GM08714 (cell line): ENCODE data around the gene PROS1.

ENCODE experiments used
- H3K4me3 ChIP-seq: fragments of 200-500 bp; sonication (Bioruptor generic); 2 replicates; pipeline ENCODE4 v1.5.1; 2014; ENCODE audit warnings: mild to moderate bottlenecking, low read length, inconsistent platforms
- ZNF274 ChIP-seq: IDR thresholded peaks from 2 replicates; pipeline ENCODE4 v1.6.1; 2012; ENCODE audit warnings: mild to moderate bottlenecking, low read depth, low read length

PROS1 gene

DNA sequence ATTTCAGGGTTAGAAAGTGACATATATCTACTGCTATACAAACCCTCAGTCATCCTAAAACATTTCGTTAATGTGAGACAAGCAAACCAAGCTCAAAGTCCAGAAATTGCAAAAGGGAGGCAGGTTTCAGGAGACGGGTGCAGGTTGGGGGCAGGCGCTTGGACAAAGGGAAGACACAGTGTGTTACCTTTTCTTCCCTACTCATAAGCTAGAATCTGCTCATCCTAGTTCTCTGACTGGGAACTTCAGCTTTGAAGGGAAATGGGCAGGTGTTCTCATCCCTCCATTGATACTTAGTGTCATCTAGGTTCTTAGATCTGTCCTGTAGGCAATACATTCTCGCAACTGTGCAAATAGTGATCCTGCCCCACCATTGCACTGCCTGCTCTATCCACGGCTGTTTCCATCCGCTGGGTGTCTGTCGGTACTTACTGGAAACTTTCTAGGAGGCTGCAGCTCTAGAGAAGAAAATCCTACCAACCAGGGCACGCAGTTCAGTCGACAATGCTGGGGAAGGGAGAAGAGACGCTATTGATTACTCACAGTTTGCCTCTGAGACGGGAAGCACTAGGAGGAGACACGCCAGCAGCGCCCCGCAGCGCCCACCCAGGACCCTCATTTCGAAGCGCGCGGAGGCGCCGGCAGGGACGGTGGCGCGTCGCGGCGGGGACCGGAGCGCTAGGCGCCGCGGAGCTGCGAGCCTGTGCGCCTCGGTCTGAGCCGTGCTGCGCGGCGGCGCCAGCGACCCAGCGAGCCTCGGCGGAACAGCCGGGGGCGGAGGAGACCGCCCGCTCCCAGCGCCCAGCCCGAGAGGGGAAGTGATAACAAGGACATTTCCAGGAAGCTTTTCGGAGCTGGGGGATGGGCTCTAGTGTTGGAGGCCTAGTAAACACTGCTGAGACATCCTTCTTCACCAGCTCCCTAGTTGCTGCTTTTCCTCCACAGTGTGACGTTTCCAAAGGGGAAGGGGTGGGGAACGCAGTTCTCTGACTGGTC lies at the start of gene PROS1:
PROS1 (minus strand) TSS at position 766 of the 996 bp plus-strand sequence; CDS start at position 619, 147 bp downstream.
- TF ChIP-seq ZNF274: no peak
- peak within 1 kb of the TSS; percentile 70 for H3K4me3 ChIP-seq

DNA sequence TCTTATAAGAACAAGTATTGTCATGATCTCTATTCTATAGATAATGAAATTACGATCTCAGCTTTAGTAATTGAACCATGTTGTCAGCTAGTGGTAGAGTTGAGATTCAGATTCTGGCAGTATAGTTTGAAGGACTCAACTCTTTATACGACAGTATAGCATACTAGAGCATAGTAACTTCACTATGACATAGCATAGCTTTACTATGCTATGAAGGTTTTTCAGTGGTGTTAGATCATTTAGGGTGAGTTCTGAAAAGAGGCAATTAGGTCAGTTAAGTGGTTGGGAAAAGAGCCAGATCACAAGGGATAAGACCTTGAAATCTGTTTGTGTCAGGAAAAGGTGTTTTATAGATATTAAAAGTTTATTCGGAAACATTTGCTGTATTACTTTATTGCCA lies 46.6 kb upstream of the PROS1 start:
- no peak overlapping the region for H3K4me3 ChIP-seq
- TF ChIP-seq ZNF274: no peak

GRCh38 chr3:94019659-94020058 lies 46.0 kb upstream of the PROS1 start:
- no peak for TF ChIP-seq ZNF274
- no peak overlapping the region for H3K4me3 ChIP-seq

- H3K4me3 ChIP-seq: no peak overlapping the region
- no peak for TF ChIP-seq ZNF274
Measured at GRCh38 chr3:94015025-94015424, 41.3 kb upstream of the PROS1 start.

DNA sequence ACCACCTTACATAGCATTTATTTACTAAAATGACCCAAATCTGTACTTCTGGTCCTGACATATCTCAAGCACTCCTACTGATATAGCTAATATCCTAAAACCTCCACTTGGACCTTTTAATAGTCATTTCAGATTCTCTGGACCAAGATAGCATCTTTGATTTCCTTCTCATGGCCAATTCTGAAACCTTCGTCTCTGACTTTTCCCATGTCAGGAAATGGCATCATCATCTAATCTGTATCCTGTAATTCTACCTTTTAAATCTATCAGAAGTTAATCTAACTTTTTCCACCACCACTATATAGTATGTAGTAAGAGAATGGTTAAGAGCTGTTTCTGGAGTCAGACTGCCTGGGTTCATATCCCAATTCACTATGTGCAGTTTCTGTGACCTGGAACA lies 38.5 kb upstream of the PROS1 start:
- TF ChIP-seq ZNF274: no peak
- no peak overlapping the region for H3K4me3 ChIP-seq

DNA sequence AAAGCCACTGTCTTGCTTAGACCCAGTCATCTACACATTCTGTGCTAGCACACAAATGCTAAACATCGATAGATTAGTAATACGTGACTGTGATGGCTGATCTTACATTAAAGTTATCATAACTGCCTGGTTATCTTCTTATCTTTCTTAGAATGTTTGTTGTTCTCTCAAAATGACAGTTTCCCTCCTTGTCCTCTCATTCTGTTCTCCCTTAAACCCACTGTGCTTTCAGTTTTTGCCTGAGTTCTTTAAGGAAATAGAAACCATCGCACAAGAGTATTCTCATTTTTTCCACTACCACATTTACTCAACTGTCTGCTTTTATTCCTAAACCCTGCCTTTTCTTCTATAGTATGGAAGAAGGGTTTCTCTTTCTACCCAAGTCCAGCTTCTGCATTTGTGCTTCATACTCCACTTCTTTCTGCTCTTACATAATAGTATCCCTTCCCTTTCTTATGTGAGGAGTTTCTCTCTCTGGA lies 37.6 kb upstream of the PROS1 start:
- no peak overlapping the region for H3K4me3 ChIP-seq
- TF ChIP-seq ZNF274: no peak

- no peak for TF ChIP-seq ZNF274
- no peak overlapping the region for H3K4me3 ChIP-seq
Measured at GRCh38 chr3:94009608-94010007, 35.9 kb upstream of the PROS1 start.

- TF ChIP-seq ZNF274: no peak
- no peak overlapping the region for H3K4me3 ChIP-seq
Measured at GRCh38 chr3:94008253-94008652, 34.6 kb upstream of the PROS1 start.

DNA sequence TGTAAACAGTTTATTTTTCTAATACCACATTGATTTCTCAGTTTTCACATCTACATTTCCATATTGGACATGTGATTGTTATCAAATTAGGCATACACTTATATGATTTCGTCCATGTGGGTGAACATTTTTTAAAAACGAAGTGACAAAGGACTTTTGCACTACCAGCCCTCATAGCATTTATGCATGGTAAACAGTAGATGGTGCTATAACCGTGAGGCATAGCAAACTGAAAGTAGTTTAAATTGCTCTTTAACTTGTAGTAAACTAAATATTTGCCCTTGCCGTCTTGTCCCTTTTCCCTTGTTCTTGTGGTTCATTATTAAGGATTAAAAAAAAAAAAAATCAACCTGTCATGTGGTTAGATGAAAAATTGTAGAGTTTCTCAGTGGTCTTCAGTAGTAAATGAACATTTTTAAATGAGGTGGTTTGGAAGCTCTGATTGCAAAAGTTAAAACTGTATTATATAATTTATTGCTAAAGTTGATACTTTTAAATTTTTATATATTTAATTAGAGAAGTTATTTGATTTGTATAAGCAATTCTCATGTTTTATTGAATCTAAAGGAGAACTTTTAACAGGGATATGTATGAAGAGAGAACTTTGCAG lies 30.7 kb upstream of the PROS1 start:
- no peak overlapping the region for H3K4me3 ChIP-seq

GRCh38 chr3:94001827-94002495 lies 28.3 kb upstream of the PROS1 start:
- H3K4me3 ChIP-seq: no peak overlapping the region
- no peak for TF ChIP-seq ZNF274

More for the DNA sequence above, 30.7 kb upstream of the PROS1 start:
- TF ChIP-seq ZNF274: no peak

DNA sequence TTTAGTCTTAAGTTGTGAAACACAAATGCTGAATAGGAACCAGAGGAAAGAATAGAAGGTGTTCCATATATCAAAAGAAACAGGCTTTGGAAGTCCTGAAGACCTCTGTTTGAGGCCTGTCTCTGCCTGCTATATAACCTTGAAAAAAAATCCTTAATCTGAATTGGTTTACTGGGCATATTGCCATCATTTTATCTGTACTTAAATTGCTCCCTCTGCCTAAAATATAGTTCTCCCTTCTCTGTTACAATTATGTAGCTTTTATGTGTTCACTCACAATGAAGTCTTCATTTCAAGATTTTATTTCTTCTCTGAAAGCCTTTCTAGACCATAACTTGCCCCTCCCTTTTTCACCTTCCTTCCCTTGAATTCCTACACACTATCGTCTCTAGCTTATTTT lies 27.5 kb upstream of the PROS1 start:
- TF ChIP-seq ZNF274: no peak
- no peak overlapping the region for H3K4me3 ChIP-seq

DNA sequence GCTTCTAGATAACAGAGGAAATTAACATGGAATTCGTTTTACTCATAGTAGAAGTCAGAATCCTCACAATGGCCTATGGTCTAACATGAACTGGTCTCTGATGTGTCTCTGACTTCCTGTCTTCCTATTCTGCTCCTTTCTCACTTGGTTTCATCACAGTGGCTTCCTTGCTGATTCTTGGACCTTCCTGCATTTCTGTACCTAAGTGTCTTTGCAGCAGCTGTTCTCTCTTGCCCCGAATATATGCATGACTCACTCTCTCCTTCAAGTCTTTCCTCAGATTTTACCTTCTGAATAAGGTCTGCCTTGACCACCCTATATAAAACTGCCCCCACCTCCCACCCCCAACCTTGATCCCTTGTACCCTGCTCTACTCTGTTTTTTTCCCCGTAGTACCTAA lies 20.4 kb upstream of the PROS1 start:
- H3K4me3 ChIP-seq: no peak overlapping the region
- TF ChIP-seq ZNF274: no peak

- no peak for TF ChIP-seq ZNF274
Measured at GRCh38 chr3:93992207-93992606, 18.5 kb upstream of the PROS1 start.

GRCh38 chr3:93991631-93992030 lies 17.9 kb upstream of the PROS1 start:
- no peak for TF ChIP-seq ZNF274

More at GRCh38 chr3:93992207-93992606, 18.5 kb upstream of the PROS1 start:
- H3K4me3 ChIP-seq: no peak overlapping the region

DNA sequence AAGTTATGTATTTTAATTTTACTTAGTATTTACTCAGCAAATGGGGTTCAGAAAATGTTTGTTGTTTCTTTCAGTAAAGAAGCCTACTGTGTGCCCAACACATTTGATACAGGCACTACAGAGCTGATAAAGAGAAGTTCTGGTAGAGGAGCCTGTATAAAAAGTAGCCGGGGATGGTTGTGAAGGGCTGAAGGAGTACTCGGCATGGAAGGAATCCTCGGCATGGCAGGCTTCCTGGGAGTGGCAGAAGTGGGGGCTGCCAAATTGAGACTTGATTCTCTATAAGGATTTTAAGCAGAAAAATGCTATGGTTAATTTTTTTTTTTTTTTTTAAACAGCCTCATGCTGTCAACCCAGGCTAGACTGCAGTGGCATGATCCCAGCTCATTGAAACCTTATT lies 15.5 kb upstream of the PROS1 start:
- TF ChIP-seq ZNF274: no peak
- H3K4me3 ChIP-seq: no peak overlapping the region

More at GRCh38 chr3:93991631-93992030, 17.9 kb upstream of the PROS1 start:
- no peak overlapping the region for H3K4me3 ChIP-seq
